ENCODE measurements around the gene MCTP1. TPM values are rescaled to one million over a fixed set of nuclear protein-coding genes. Genes with fewer than 3 reads are reported as not detected.

MCTP1 gene
- total RNA-seq, 1 experiment from 2014 or later = 0.44 TPM

GRCh38 chr5:95086927-95087815 is 197.7 kb downstream of the MCTP1 start:
- ATAC-seq (no peak), DNase-seq (ENCODE audit: low read depth, low spot score) (no peak)
- no peak overlapping the region for H3K4me3 ChIP-seq (replicated peaks in 1 of 2; ENCODE audit: low read depth in 1 of 2, low read length in 2 of 2)
- H3K9me3 ChIP-seq (ENCODE audit: control insufficient read depth in 1 of 2, insufficient read depth in 1 of 2, low read depth in 1 of 2, low read length in 2 of 2) = no peaks in the 10 kb centered on the region
- H3K27me3 ChIP-seq (ENCODE audit: insufficient read depth, low read length) = no peaks in the 10 kb centered on the region
- H3K27ac ChIP-seq (ENCODE audit: low read depth, low read length) = no peak overlapping the region
- H4K20me1 ChIP-seq (ENCODE audit: insufficient read depth) = no peaks in the 10 kb centered on the region
- no peaks in the 10 kb centered on the region for H3K79me2 ChIP-seq (ENCODE audit: insufficient read depth, low read length)
- CTCF ChIA-PET = no interaction called here
- RAD21 ChIA-PET (ENCODE audit: low non-redundant PET in 1 of 2, low total read pairs in 2 of 2, uncharacterized antibody in 2 of 2, unreplicated experiment in 2 of 2) = no interaction called here
- intact Hi-C loops (cut with micrococcal nuclease) = no loop called here
- H2AFZ ChIP-seq (ENCODE audit: low read depth, low read length, poor library complexity, severe bottlenecking) = no peak overlapping the region
- BruUV-seq (replicated peaks) = no TSS peak
- no peak overlapping the region for H3K9ac ChIP-seq (ENCODE audit: low read length)
- no peaks in the 10 kb centered on the region for H3K9me2 ChIP-seq (ENCODE audit: insufficient read depth)
- no peak for TF ChIP-seq EGR1 (IDR thresholded peaks at IDR 0.05; ENCODE audit: low read depth)
- TF ChIP-seq, protein P1, sequence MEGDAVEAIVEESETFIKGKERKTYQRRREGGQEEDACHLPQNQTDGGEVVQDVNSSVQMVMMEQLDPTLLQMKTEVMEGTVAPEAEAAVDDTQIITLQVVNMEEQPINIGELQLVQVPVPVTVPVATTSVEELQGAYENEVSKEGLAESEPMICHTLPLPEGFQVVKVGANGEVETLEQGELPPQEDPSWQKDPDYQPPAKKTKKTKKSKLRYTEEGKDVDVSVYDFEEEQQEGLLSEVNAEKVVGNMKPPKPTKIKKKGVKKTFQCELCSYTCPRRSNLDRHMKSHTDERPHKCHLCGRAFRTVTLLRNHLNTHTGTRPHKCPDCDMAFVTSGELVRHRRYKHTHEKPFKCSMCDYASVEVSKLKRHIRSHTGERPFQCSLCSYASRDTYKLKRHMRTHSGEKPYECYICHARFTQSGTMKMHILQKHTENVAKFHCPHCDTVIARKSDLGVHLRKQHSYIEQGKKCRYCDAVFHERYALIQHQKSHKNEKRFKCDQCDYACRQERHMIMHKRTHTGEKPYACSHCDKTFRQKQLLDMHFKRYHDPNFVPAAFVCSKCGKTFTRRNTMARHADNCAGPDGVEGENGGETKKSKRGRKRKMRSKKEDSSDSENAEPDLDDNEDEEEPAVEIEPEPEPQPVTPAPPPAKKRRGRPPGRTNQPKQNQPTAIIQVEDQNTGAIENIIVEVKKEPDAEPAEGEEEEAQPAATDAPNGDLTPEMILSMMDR (IDR thresholded peaks at IDR 0.05 in 2 of 3, conservative IDR thresholded peaks at IDR 0.05 in 1 of 3; ENCODE audit: borderline replicate concordance in 1 of 3, insufficient read depth in 1 of 3, low read depth in 2 of 3, low read length in 2 of 3) = no peak
- TF ChIP-seq, protein P2, sequence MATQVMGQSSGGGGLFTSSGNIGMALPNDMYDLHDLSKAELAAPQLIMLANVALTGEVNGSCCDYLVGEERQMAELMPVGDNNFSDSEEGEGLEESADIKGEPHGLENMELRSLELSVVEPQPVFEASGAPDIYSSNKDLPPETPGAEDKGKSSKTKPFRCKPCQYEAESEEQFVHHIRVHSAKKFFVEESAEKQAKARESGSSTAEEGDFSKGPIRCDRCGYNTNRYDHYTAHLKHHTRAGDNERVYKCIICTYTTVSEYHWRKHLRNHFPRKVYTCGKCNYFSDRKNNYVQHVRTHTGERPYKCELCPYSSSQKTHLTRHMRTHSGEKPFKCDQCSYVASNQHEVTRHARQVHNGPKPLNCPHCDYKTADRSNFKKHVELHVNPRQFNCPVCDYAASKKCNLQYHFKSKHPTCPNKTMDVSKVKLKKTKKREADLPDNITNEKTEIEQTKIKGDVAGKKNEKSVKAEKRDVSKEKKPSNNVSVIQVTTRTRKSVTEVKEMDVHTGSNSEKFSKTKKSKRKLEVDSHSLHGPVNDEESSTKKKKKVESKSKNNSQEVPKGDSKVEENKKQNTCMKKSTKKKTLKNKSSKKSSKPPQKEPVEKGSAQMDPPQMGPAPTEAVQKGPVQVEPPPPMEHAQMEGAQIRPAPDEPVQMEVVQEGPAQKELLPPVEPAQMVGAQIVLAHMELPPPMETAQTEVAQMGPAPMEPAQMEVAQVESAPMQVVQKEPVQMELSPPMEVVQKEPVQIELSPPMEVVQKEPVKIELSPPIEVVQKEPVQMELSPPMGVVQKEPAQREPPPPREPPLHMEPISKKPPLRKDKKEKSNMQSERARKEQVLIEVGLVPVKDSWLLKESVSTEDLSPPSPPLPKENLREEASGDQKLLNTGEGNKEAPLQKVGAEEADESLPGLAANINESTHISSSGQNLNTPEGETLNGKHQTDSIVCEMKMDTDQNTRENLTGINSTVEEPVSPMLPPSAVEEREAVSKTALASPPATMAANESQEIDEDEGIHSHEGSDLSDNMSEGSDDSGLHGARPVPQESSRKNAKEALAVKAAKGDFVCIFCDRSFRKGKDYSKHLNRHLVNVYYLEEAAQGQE (IDR thresholded peaks at IDR 0.05; ENCODE audit: low read depth) = no peak
- no peak for TF ChIP-seq EZH2phosphoT487 (IDR thresholded peaks at IDR 0.05; ENCODE audit: borderline replicate concordance)
- TF ChIP-seq CBX3 (IDR thresholded peaks at IDR 0.05; ENCODE audit: low read depth) = no peak
- no peak for TF ChIP-seq EZH2 (IDR thresholded peaks at IDR 0.05)
- TF ChIP-seq, protein P3, sequence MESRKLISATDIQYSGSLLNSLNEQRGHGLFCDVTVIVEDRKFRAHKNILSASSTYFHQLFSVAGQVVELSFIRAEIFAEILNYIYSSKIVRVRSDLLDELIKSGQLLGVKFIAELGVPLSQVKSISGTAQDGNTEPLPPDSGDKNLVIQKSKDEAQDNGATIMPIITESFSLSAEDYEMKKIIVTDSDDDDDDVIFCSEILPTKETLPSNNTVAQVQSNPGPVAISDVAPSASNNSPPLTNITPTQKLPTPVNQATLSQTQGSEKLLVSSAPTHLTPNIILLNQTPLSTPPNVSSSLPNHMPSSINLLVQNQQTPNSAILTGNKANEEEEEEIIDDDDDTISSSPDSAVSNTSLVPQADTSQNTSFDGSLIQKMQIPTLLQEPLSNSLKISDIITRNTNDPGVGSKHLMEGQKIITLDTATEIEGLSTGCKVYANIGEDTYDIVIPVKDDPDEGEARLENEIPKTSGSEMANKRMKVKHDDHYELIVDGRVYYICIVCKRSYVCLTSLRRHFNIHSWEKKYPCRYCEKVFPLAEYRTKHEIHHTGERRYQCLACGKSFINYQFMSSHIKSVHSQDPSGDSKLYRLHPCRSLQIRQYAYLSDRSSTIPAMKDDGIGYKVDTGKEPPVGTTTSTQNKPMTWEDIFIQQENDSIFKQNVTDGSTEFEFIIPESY (IDR thresholded peaks at IDR 0.05; ENCODE audit: extremely low read depth, insufficient replicate concordance, low read length) = no peak
- TF ChIP-seq, protein P4, sequence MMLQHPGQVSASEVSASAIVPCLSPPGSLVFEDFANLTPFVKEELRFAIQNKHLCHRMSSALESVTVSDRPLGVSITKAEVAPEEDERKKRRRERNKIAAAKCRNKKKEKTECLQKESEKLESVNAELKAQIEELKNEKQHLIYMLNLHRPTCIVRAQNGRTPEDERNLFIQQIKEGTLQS (IDR thresholded peaks at IDR 0.05) = no peak
- TF ChIP-seq ELF1 (IDR thresholded peaks at IDR 0.05; ENCODE audit: borderline replicate concordance, low read depth) = no peak
- no peak for TF ChIP-seq JUND (IDR thresholded peaks at IDR 0.05)
- no peak for TF ChIP-seq ZNF274 (IDR thresholded peaks at IDR 0.05; ENCODE audit: low read depth, low read length)
- no peak for TF ChIP-seq MAX (IDR thresholded peaks at IDR 0.05)
- TF ChIP-seq SP1 (IDR thresholded peaks at IDR 0.05; ENCODE audit: low read depth) = no peak
- no peak for TF ChIP-seq SRF (IDR thresholded peaks at IDR 0.05; ENCODE audit: low read depth)
- TF ChIP-seq SIN3A (IDR thresholded peaks at IDR 0.05; ENCODE audit: low read depth) = no peak
- TF ChIP-seq CEBPB (IDR thresholded peaks at IDR 0.05; ENCODE audit: low read depth) = no peak
- H3K4me1 ChIP-seq (ENCODE audit: control insufficient read depth in 1 of 2, insufficient read depth in 2 of 2, low read length in 2 of 2) = no peaks in the 10 kb centered on the region
- POLR2A ChIA-PET = no interaction called here
- no peaks in the 10 kb centered on the region for H3K36me3 ChIP-seq (ENCODE audit: control insufficient read depth in 1 of 2, insufficient read depth in 2 of 2, low read length in 2 of 2)
- no peak overlapping the region for H3K4me2 ChIP-seq (ENCODE audit: low read length)

All from HCT116 (cell line).